GM19395 (cell line): ENCODE results near the gene FERMT3.
A peak's percentile ranks its signal among the peaks of the same experiment; 100 is the strongest.

Experiments used
- ATAC-seq: cut with Tn5 transposase; IDR thresholded peaks from one replicate; pipeline ENCODE4 v1.9.1; 2021; ENCODE audit warnings: mild to moderate bottlenecking, moderate library complexity; ENCODE audit not compliant: unreplicated experiment

Gene FERMT3

GRCh38 chr11:64262271-64263002 is 55.9 kb downstream of the FERMT3 start:
- ATAC-seq: no peak

- ATAC-seq: no peak
Measured at GRCh38 chr11:64263021-64263946, 56.8 kb downstream of the FERMT3 start.

- no peak for ATAC-seq
Measured at GRCh38 chr11:64263947-64264317, 57.4 kb downstream of the FERMT3 start.

- ATAC-seq: no peak
Measured at GRCh38 chr11:64264371-64264852, 57.9 kb downstream of the FERMT3 start.

GRCh38 chr11:64265176-64266160 is 58.9 kb downstream of the FERMT3 start:
- ATAC-seq: no peak

GRCh38 chr11:64266339-64266738 is 59.8 kb downstream of the FERMT3 start:
- no peak for ATAC-seq

GRCh38 chr11:64267207-64267945 is 60.9 kb downstream of the FERMT3 start:
- no peak for ATAC-seq

GRCh38 chr11:64268025-64268892 is 61.7 kb downstream of the FERMT3 start:
- ATAC-seq: no peak

- ATAC-seq: peak; percentile 9
Measured at GRCh38 chr11:64268893-64269539, 62.5 kb downstream of the FERMT3 start.

- ATAC-seq: peak; percentile 72
Measured at GRCh38 chr11:64269540-64270220, 63.2 kb downstream of the FERMT3 start.
